DMS 273 (cell line): ENCODE measurements around the gene BOD1L1.
"Not testable (repeated sequence)": the region's sequence is repeated elsewhere in the genome, so short reads cannot be mapped to it uniquely, and the experiment has no call there.

ENCODE experiments used
- DNase-seq: peaks from one replicate; lab custom pipeline; 2025; ENCODE audit not compliant: unreplicated experiment; lab: John Stamatoyannopoulos, UW

Gene BOD1L1

GRCh38 chr4:13560111-13560510, 67.4 kb downstream of the BOD1L1 start:
- not testable (repeated sequence) for DNase-seq

- no peak for DNase-seq
These were observed 68.1 kb downstream of the BOD1L1 start for GRCh38 chr4:13559413-13559812.

GRCh38 chr4:13558881-13559280, 68.6 kb downstream of the BOD1L1 start:
- no peak for DNase-seq

GRCh38 chr4:13555325-13555724, 72.2 kb downstream of the BOD1L1 start:
- DNase-seq, result no peak

- DNase-seq, result no peak
These were observed 74.4 kb downstream of the BOD1L1 start for GRCh38 chr4:13553081-13553480.

- DNase-seq, result peak; percentile 87
These were observed 78.5 kb downstream of the BOD1L1 start for GRCh38 chr4:13548984-13549546.

- DNase-seq, result peak; percentile 16
These were observed 79.2 kb downstream of the BOD1L1 start for GRCh38 chr4:13548059-13548983.

GRCh38 chr4:13547485-13548041, 80.0 kb downstream of the BOD1L1 start:
- DNase-seq, result peak; percentile 44

- DNase-seq, result peak; percentile 37
These were observed 80.5 kb downstream of the BOD1L1 start for GRCh38 chr4:13546941-13547484.

- DNase-seq, result no peak
These were observed 81.2 kb downstream of the BOD1L1 start for GRCh38 chr4:13546142-13546940.

GRCh38 chr4:13545394-13545808, 82.1 kb downstream of the BOD1L1 start:
- no peak for DNase-seq

- DNase-seq, result peak; percentile 81
These were observed 82.7 kb downstream of the BOD1L1 start for GRCh38 chr4:13544606-13545393.

- peak; percentile 64 for DNase-seq
These were observed 83.5 kb downstream of the BOD1L1 start, which contains the start of gene NKX3-2 for GRCh38 chr4:13543839-13544605. TSS of gene NKX3-2 (minus strand) at chr4:13544508. CDS start at chr4:13544414, 94 bp downstream.

- DNase-seq, result peak; percentile 23
These were observed 84.3 kb downstream of the BOD1L1 start for GRCh38 chr4:13543032-13543838.

- no peak for DNase-seq
These were observed 84.9 kb downstream of the BOD1L1 start for GRCh38 chr4:13542577-13543031.

- DNase-seq, result peak; percentile 81
These were observed 85.6 kb downstream of the BOD1L1 start for GRCh38 chr4:13541720-13542576.

- DNase-seq, result no peak
These were observed 86.3 kb downstream of the BOD1L1 start for GRCh38 chr4:13541176-13541604.
